OCI-LY7 (cell line): Measurements from ENCODE around the gene MAL.

Source experiments
- CTCF ChIP-seq: fragments of 200-600 bp; sonication (generic); conservative IDR thresholded peaks from 2 replicates; pipeline ENCODE4 v1.5.1; 2014; ENCODE audit warnings: mild to moderate bottlenecking, antibody characterized with exemption, low read length, moderate library complexity, mixed read lengths
- EZH2phosphoT487 ChIP-seq: fragments of 200-600 bp; sonication (generic); IDR thresholded peaks from 2 replicates; pipeline ENCODE4 v1.6.1; 2018; ENCODE audit warnings: low read depth, borderline replicate concordance, mild to moderate bottlenecking, mixed run types, antibody characterized with exemption, low read length, moderate library complexity, mixed read lengths

GRCh38 chr2:95043300-95044093, 18.0 kb downstream of the MAL start:
- no peak for TF ChIP-seq CTCF
- no peak for TF ChIP-seq EZH2phosphoT487
